Liver (tissue), 9 donors: ENCODE data around the gene SMYD3. TPM values are rescaled to one million over a fixed set of nuclear protein-coding genes. Genes with fewer than 3 reads are reported as not detected.

Experiments used
- DNase-seq: peaks from one replicate; pipeline ENCODE4 v3.0.0-alpha.2; 2017; ENCODE audit warnings: low spot score
- H3K27ac ChIP-seq, 2 donors: one replicate each; pipeline ENCODE4 v1.7.0; 2013; ENCODE audit warnings: inconsistent platforms in 2 of 2, low read length in 2 of 2, control low read depth in 1 of 2, low read depth in 1 of 2, mild to moderate bottlenecking in 1 of 2
- H3K27me3 ChIP-seq, 4 donors: one replicate each; pipeline versions ENCODE4 v1.6.1 to v1.7.0; 2013; ENCODE audit warnings: low read length in 3 of 4, inconsistent platforms in 1 of 4, mild to moderate bottlenecking in 1 of 4, moderate library complexity in 1 of 4; ENCODE audit not compliant: control insufficient read depth in 4 of 4, insufficient read depth in 4 of 4
- H3K36me3 ChIP-seq, 4 donors: one replicate each; pipeline versions ENCODE4 v1.6.1 to v1.7.0; 2013; ENCODE audit warnings: low read length in 3 of 4, mild to moderate bottlenecking in 3 of 4, low read depth in 1 of 4, moderate library complexity in 1 of 4; ENCODE audit not compliant: control insufficient read depth in 4 of 4, insufficient read depth in 3 of 4
- H3K4me1 ChIP-seq, 4 donors: one replicate each; pipeline versions ENCODE4 v1.6.1 to v1.7.0; 2013; ENCODE audit warnings: low read length in 3 of 4, mild to moderate bottlenecking in 3 of 4, moderate library complexity in 1 of 4; ENCODE audit not compliant: control insufficient read depth in 4 of 4, insufficient read depth in 4 of 4
- H3K4me3 ChIP-seq, 3 donors: one replicate each; pipeline versions ENCODE4 v1.6.1 to v1.7.0; 2013; ENCODE audit warnings: low read length in 3 of 3, control low read depth in 1 of 3, low read depth in 1 of 3, mild to moderate bottlenecking in 1 of 3
- H3K9ac ChIP-seq, 2 donors: one replicate each; pipeline ENCODE4 v1.7.0; 2013; ENCODE audit warnings: low read length in 2 of 2, mild to moderate bottlenecking in 2 of 2, moderate library complexity in 2 of 2, control low read depth in 1 of 2, low read depth in 1 of 2
- H3K9me3 ChIP-seq, 4 donors: one replicate each; pipeline versions ENCODE4 v1.6.1 to v1.7.0; 2013; ENCODE audit warnings: low read length in 3 of 4; ENCODE audit not compliant: control insufficient read depth in 4 of 4
- ATF3 ChIP-seq: IDR thresholded peaks from 2 replicates; pipeline ENCODE4 v1.6.1; 2016; ENCODE audit warnings: antibody characterized with exemption
- CTCF ChIP-seq: fragments of 150-350 bp; IDR thresholded peaks from 2 replicates; pipeline ENCODE4 v1.5.1; 2017; ENCODE audit warnings: improper control_type of control experiment, low read depth, low read length; ENCODE audit not compliant: missing input control
- EGR1 ChIP-seq, 2 donors: IDR thresholded peaks; 2 replicates each; pipeline ENCODE4 v1.6.1; 2016 to 2018; ENCODE audit warnings: antibody characterized with exemption in 2 of 2, low read depth in 2 of 2
- FOXA1 ChIP-seq: IDR thresholded peaks from 2 replicates; pipeline ENCODE4 v1.6.1; 2016; ENCODE audit warnings: antibody characterized with exemption
- FOXA2 ChIP-seq: IDR thresholded peaks from 2 replicates; pipeline ENCODE4 v1.6.1; 2016; ENCODE audit warnings: antibody characterized with exemption
- GABPA ChIP-seq, 2 donors: IDR thresholded peaks in 1 of 2; conservative IDR thresholded peaks in 1 of 2; 2 replicates each; pipeline ENCODE4 v1.6.1; 2016; ENCODE audit warnings: antibody characterized with exemption in 2 of 2, mild to moderate bottlenecking in 1 of 2, moderate library complexity in 1 of 2
- HNF4A ChIP-seq, 2 donors: conservative IDR thresholded peaks; 2 replicates each; pipeline ENCODE4 v1.6.1; 2016; ENCODE audit warnings: antibody characterized with exemption in 2 of 2, mild to moderate bottlenecking in 2 of 2
- HNF4G ChIP-seq: IDR thresholded peaks from 2 replicates; pipeline ENCODE4 v1.6.1; 2016; ENCODE audit warnings: antibody characterized with exemption
- JUND ChIP-seq, 2 donors: IDR thresholded peaks; 2 replicates each; pipeline ENCODE4 v1.6.1; 2016; ENCODE audit warnings: antibody characterized with exemption in 2 of 2
- MAX ChIP-seq: IDR thresholded peaks from 2 replicates; pipeline ENCODE4 v1.6.1; 2016; ENCODE audit warnings: antibody characterized with exemption
- NR2F2 ChIP-seq: IDR thresholded peaks from 2 replicates; pipeline ENCODE4 v1.6.1; 2016; ENCODE audit warnings: antibody characterized with exemption
- RAD21 ChIP-seq, 2 donors: IDR thresholded peaks; 2 replicates each; pipeline ENCODE4 v1.6.1; 2016; ENCODE audit warnings: antibody characterized with exemption in 2 of 2, mild to moderate bottlenecking in 2 of 2
- REST ChIP-seq: IDR thresholded peaks from 2 replicates; pipeline ENCODE4 v1.6.1; 2016; ENCODE audit warnings: antibody characterized with exemption, mild to moderate bottlenecking
- RXRA ChIP-seq, 2 donors: IDR thresholded peaks; 2 replicates each; pipeline ENCODE4 v1.6.1; 2017 to 2018; ENCODE audit warnings: antibody characterized with exemption in 2 of 2, mild to moderate bottlenecking in 1 of 2
- SP1 ChIP-seq: IDR thresholded peaks from 2 replicates; pipeline ENCODE4 v1.6.1; 2018; ENCODE audit warnings: antibody characterized with exemption, mild to moderate bottlenecking
- TAF1 ChIP-seq: conservative IDR thresholded peaks from 2 replicates; pipeline ENCODE4 v1.6.1; 2016; ENCODE audit warnings: antibody characterized with exemption, mild to moderate bottlenecking
- YY1 ChIP-seq: IDR thresholded peaks from 2 replicates; pipeline ENCODE4 v1.6.1; 2016; ENCODE audit warnings: antibody characterized with exemption, mild to moderate bottlenecking
- ZBTB33 ChIP-seq: IDR thresholded peaks from 2 replicates; pipeline ENCODE4 v1.6.1; 2016; ENCODE audit warnings: antibody characterized with exemption
- WGBS: extraction: QIAGEN DNeasy Blood & Tissue Kit; methylation state at CpG from one replicate; pipeline ENCODE4 v1.1.7; 2013; 5-methylcytosine and 5-hydroxymethylcytosine counted together
- polyA plus RNA-seq, 2 donors: library from polyadenylated mRNA; stranded (reverse) in 1 of 2; unstranded in 1 of 2; fragments of 200-250 nt in 1 of 2; fragments of >200 nt in 1 of 2; fragmentation: Nextera tagmentation in 1 of 2; extraction: Ambion mirVana in 1 of 2; gene quantifications; one replicate each; pipeline versions ENCODE4 v1.2.1 to v1.2.3, GENCODE V29; 2013 to 2015
- total RNA-seq, 2 donors: library from RNA; depleted of rRNA; stranded (reverse); fragments of >200 nt; gene quantifications; one replicate each; pipeline ENCODE4 v1.2.3, GENCODE V29; 2014
- donor health status: healthy.
- donor health status: healthy.
- donor health status: healthy.
- donor health status: healthy.
- donor health status: healthy.

The SMYD3 gene
- total and polyA plus RNA-seq, 4 donors, result 3.1 to 9.1 (median 8.0) TPM

- H3K9ac ChIP-seq, result no peak overlapping the region
- no peaks in the 10 kb centered on the region for H3K27me3 ChIP-seq
- 97% methylated on average over 3 of the region's 3 CpGs for WGBS
- no peak overlapping the region for H3K27ac ChIP-seq
- no peak for TF ChIP-seq EGR1 (IDR thresholded peaks at IDR 0.05; ENCODE audit: low read depth in 2 of 2)
- no peak for TF ChIP-seq YY1
- TF ChIP-seq TAF1, result no peak
- TF ChIP-seq RXRA (IDR thresholded peaks at IDR 0.05), result no peak
- TF ChIP-seq RAD21 (IDR thresholded peaks at IDR 0.05), result no peak
- TF ChIP-seq ATF3, result no peak
- no peak for TF ChIP-seq SP1
- no peak for TF ChIP-seq ZBTB33
- no peak for TF ChIP-seq JUND (IDR thresholded peaks at IDR 0.05)
- no peak for TF ChIP-seq GABPA (IDR thresholded peaks at IDR 0.05 in 1 of 2, conservative IDR thresholded peaks at IDR 0.05 in 1 of 2)
- no peak for TF ChIP-seq CTCF
- TF ChIP-seq HNF4A (conservative IDR thresholded peaks at IDR 0.05), result no peak
- no peak for TF ChIP-seq MAX
- TF ChIP-seq REST, result no peak
- TF ChIP-seq NR2F2, result no peak
- TF ChIP-seq FOXA2, result no peak
- no peak for TF ChIP-seq HNF4G
- no peak for TF ChIP-seq FOXA1
- no peak for DNase-seq
- H3K9me3 ChIP-seq, result no peaks in the 10 kb centered on the region
- H3K36me3 ChIP-seq, result no peaks in the 10 kb centered on the region
- H3K4me1 ChIP-seq, result no peaks in the 10 kb centered on the region
- no peak overlapping the region for H3K4me3 ChIP-seq
Observed at GRCh38 chr1:246275036-246275435, 232.0 kb downstream of the SMYD3 start.

GRCh38 chr1:246274186-246274585, 232.9 kb downstream of the SMYD3 start:
- TF ChIP-seq NR2F2 (no peak), SP1 (no peak), HNF4A (conservative IDR thresholded peaks at IDR 0.05) (no peak), YY1 (no peak), CTCF (no peak), MAX (no peak), GABPA (IDR thresholded peaks at IDR 0.05 in 1 of 2, conservative IDR thresholded peaks at IDR 0.05 in 1 of 2) (no peak), FOXA1 (no peak), HNF4G (no peak), EGR1 (IDR thresholded peaks at IDR 0.05; ENCODE audit: low read depth in 2 of 2) (no peak), REST (no peak), TAF1 (no peak), RXRA (IDR thresholded peaks at IDR 0.05) (no peak)
- Histone ChIP-seq H3K4me1 (no peaks in the 10 kb centered on the region), H3K9me3 (no peaks in the 10 kb centered on the region), H3K27me3 (no peaks in the 10 kb centered on the region), H3K9ac (no peak overlapping the region), H3K36me3 (no peaks in the 10 kb centered on the region), H3K4me3 (no peak overlapping the region), H3K27ac (no peak overlapping the region)
- no peak for DNase-seq
- 85% methylated on average over 2 of the region's 2 CpGs for WGBS
